ENCODE results near the gene SNTB2.

The SNTB2 gene

GRCh38 chr16:69150146-69150865, 36.7 kb upstream of the SNTB2 start:
- H3K4me3 ChIP-seq (ENCODE audit: low read depth, low read length) = no peak overlapping the region
- peak; percentile 81 for DNase-seq (ENCODE audit: low read depth)
- TF ChIP-seq CTCF (IDR thresholded peaks at IDR 0.05; ENCODE audit: low read depth, low read length, missing control alignments) = peak; percentile 70
- in situ Hi-C loops (cut with HindIII; ENCODE audit: low sequenced_read_pairs) = no loop called here

DNA sequence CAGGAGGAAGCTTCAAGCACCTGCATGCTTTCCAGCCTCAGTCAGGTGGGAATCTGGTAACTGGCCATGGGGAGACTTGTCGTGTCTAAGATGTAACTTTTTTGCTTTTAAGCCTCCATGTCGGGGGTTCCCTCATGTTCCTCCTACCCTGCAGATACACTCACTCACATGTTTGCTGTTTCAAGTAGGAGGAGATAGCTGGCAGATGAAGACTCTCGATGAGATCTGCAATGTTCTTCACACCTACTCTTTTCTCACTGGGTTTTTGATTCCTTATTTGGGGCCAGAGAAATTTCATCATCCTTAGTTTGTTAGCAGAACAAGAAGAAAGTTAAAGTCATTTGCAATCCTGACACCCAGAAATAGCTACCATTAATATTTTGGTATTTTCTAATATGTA, 29.8 kb upstream of the SNTB2 start:
- TF ChIP-seq CTCF (IDR thresholded peaks at IDR 0.05; ENCODE audit: low read depth, low read length, missing control alignments) = no peak
- in situ Hi-C loops (cut with HindIII; ENCODE audit: low sequenced_read_pairs) = loop anchor here (5.0 kb wide), 1 partner anchor 145 kb away; no protein-coding TSS in a partner anchor
- no peak overlapping the region for H3K4me3 ChIP-seq (ENCODE audit: low read depth, low read length)
- no peak for DNase-seq (ENCODE audit: low read depth)

DNA sequence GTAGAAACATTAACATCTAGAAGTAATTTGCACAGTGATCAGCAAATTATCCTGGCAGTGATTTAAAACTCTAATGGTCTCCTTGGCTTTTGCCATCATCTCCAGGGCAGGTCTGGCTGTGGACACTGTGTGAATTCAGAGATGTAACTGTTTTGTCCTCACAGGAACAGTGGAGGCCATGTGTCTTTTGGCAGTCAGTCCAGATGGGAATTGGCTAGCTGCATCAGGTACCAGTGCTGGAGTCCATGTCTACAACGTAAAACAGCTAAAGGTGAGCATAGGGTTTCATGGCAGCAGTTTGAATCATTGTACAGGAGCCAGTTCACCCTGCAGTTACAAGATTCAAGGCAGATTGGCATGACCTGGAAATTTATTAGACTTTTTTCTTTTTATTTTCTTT, 26.8 kb upstream of the SNTB2 start:
- no peak for DNase-seq (ENCODE audit: low read depth)
- no peak for TF ChIP-seq CTCF (IDR thresholded peaks at IDR 0.05; ENCODE audit: low read depth, low read length, missing control alignments)
- no peak overlapping the region for H3K4me3 ChIP-seq (ENCODE audit: low read depth, low read length)
- in situ Hi-C loops (cut with HindIII; ENCODE audit: low sequenced_read_pairs) = no loop called here

DNA sequence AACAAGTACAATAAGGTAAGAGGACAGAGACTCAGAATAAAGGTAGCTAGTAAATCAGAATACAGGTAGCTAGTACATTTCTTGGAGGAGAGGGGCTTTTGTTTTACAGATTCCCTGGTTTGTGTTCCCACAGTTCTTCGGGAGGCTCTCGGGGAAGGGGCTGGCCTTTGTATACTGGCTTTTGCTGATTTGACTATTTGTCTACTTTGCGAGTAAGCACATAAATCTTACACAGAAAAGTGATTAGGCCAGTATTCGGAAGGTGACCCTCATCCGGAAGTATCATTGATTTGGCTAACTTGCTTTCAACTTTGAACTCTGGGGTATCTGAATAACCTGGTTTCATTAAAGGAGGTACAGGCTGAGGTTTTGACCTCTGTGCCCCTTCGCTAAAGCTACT, 21.4 kb upstream of the SNTB2 start:
- no peak for DNase-seq (ENCODE audit: low read depth)
- H3K4me3 ChIP-seq (ENCODE audit: low read depth, low read length) = no peak overlapping the region
- no peak for TF ChIP-seq CTCF (IDR thresholded peaks at IDR 0.05; ENCODE audit: low read depth, low read length, missing control alignments)
- in situ Hi-C loops (cut with HindIII; ENCODE audit: low sequenced_read_pairs) = no loop called here

DNA sequence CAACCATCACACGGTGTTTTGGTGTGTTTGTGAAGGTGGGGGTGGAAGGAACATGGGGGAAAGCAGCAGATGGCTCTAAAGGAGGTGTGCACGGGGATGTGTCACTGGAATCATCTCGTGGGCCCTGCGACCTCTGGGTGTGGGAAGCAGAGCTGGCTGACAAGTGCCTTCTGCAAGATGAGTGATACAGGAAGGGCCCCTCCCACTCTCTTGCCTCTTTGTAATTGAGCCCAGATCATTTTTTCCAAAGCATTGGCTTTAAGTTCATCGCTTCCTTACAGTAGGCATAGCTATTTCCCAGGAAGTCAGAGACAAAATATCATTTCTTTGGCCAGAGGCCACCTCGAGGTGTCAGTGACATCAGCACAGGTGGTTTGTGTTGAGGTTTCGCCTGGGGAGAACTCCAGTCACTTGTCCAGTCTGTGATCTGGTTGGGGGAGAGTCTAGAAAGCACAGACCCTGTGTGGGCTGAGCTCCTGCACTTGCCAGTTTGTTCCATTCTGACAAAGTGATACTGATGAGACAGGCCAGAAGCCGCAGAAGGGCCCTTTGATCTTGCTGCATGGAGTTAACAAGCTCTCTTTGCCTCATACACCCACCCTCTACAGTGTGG, 20.6 kb upstream of the SNTB2 start:
- DNase-seq (ENCODE audit: low read depth) = no peak
- H3K4me3 ChIP-seq (ENCODE audit: low read depth, low read length) = no peak overlapping the region
- no peak for TF ChIP-seq CTCF (IDR thresholded peaks at IDR 0.05; ENCODE audit: low read depth, low read length, missing control alignments)
- in situ Hi-C loops (cut with HindIII; ENCODE audit: low sequenced_read_pairs) = no loop called here

DNA sequence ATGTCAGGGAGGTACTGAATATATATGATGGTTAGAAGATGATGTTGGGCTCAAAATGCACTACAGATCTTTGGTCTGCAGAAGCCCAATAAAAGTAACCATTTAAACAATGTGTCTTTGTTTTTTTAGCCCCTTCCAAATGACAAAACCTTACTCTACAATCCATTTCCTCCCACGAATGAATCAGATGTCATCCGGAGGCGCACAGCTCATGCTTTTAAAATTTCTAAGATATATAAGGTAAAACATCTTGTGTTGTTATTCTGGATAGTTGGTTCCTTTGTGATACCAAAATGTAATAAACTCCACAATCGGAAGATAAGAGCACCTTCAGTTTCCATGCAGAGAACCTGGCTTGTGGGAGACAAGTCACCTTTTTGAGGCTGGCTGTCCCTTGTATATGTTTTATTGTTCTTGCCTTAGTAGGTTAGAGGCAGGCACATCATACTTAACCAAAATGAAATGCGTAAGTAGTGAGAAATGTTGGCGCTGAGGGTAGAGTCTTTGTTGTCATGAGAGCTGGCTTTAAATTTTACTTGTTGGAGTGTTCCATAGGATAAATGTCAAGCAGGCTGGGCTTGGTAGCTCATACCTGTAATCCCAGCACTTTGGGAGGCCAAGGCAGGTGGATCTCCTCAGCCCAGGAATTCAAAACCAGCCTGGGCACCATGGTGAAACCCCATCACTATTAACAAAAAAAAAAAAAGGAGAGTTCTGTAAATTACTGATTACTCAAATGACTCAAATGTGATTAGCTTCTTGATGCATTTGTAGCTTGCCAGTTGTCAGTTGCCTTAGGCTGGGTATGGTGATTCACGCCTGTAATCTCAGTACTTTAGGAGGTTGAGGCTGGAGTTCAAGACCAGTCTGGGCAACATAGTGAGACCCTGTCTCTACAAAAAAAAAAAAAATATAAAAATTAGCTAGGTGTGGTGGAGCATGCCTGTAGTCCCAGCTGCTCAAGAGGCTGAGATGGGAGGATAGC, 19.7 kb upstream of the SNTB2 start:
- no peak for DNase-seq (ENCODE audit: low read depth)
- in situ Hi-C loops (cut with HindIII; ENCODE audit: low sequenced_read_pairs) = no loop called here
- no peak overlapping the region for H3K4me3 ChIP-seq (ENCODE audit: low read depth, low read length)
- TF ChIP-seq CTCF (IDR thresholded peaks at IDR 0.05; ENCODE audit: low read depth, low read length, missing control alignments) = no peak

Measured in astrocyte of the cerebellum (primary cell).